T47D (cell line): ENCODE results near the gene UNC5C.

Experiments used
- DNase-seq, 2 experiments: peaks; one replicate each; pipeline versions ENCODE4 v3.0.0 to v3.0.0-alpha.2; 2011 to 2012; ENCODE audit warnings: low read depth in 1 of 2, low spot score in 1 of 2
- JUND ChIP-seq: IDR thresholded peaks from 2 replicates; pipeline ENCODE4 v1.6.1; 2012; ENCODE audit warnings: low read depth
- in situ Hi-C: cut with HindIII; loops from 2 replicates; pipeline ENCODE4 v1.10.0; 2016; ENCODE audit warnings: low sequenced_read_pairs, low pct_unique_long_range_greater_than_20kb

Gene UNC5C

GRCh38 chr4:95548738-95549245 lies at the start of gene UNC5C:
TSS of gene UNC5C (minus strand) at chr4:95548973.
- peak; percentile 15 to 45 for DNase-seq
- TF ChIP-seq JUND = no peak
- in situ Hi-C loops = no loop called here

GRCh38 chr4:95596676-95597075 lies 47.9 kb upstream of the UNC5C start:
- no peak for TF ChIP-seq JUND
- in situ Hi-C loops = no loop called here
- DNase-seq = no peak

DNA sequence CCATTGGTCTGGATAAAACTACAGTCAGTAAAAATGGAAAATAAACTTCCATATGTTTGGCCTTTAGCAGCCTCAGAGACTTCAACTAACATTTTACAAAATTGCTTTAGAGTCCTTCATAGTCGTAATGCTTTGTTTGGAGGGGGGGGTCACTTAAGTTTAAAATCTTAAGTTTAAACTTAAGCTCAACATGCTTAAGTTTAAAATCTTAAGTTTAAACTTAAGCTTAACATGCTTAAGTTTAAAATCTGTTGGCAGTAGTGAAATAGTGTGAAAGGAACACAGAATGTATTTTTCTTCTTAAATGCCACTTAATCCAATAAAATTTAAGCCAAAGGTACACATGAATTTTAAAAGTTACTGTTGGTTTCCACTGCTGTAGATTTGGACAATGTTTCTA lies 45.9 kb upstream of the UNC5C start:
- TF ChIP-seq JUND = no peak
- in situ Hi-C loops = no loop called here
- no peak for DNase-seq

DNA sequence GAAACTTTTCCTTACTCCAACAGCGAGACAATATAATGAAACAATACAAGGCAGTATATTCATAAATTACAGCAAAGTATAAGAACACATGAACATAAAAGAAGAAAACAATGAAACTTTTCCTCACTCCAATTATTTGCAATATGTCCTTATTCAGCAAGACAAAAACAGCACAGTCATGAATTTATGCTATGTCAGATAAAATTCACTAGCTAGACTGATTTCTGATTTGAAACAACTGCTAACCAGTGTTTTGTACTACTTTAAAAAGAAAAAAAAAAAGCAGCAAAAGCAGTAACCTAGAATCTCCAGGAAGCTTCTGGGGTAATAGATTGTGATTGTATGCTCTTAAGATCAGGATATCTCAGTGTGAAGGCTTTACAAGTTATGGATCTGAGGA lies 45.2 kb upstream of the UNC5C start:
- no peak for DNase-seq
- in situ Hi-C loops = no loop called here
- no peak for TF ChIP-seq JUND

- in situ Hi-C loops = no loop called here
- no peak for DNase-seq
- TF ChIP-seq JUND = no peak
These were observed 42.5 kb upstream of the UNC5C start for GRCh38 chr4:95591278-95591677.

DNA sequence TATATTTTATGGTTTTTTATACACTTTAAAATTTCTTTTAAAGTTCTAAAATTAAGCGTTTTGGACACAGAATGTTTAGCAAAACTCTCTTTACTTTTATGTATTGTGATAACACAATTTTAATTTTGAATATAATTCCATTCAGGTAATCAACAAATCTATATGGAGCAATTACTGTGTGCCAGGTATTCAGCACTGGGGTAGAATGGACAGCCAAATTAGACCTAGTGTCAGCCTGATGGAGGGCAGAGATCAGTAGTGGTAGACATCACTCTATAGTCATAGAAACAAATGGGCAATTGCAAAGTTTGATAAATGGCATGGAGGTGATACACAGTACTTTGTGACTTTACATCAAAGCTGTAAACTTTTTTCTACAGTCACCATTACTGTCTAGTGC lies 41.8 kb upstream of the UNC5C start:
- in situ Hi-C loops = no loop called here
- TF ChIP-seq JUND = no peak
- peak in 1 of 2 experiments; percentile 5 for DNase-seq

- in situ Hi-C loops = no loop called here
- DNase-seq = no peak
- TF ChIP-seq JUND = no peak
These were observed 36.4 kb upstream of the UNC5C start for GRCh38 chr4:95585016-95585695.

DNA sequence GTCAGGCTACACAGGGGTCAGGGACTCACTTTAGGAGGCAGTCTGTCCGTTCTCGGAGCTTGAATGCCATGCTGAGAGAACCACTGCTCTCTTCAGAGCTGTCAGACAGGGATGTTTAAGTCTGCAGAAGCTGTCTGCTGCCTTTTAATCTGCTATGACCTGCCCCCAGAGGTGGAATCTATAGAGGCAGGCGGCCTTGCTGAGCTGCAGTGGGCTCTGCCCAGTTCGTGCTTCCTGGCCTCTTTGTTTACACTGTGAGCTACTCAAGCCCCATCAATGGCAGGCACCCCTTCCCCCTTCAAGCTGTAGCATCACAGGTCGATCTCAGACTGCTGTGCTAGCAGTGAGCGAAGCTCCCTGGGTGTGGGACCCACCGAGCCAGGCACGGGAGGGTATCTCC lies 31.5 kb upstream of the UNC5C start:
- no peak for TF ChIP-seq JUND
- in situ Hi-C loops = no loop called here
- DNase-seq = no peak

DNA sequence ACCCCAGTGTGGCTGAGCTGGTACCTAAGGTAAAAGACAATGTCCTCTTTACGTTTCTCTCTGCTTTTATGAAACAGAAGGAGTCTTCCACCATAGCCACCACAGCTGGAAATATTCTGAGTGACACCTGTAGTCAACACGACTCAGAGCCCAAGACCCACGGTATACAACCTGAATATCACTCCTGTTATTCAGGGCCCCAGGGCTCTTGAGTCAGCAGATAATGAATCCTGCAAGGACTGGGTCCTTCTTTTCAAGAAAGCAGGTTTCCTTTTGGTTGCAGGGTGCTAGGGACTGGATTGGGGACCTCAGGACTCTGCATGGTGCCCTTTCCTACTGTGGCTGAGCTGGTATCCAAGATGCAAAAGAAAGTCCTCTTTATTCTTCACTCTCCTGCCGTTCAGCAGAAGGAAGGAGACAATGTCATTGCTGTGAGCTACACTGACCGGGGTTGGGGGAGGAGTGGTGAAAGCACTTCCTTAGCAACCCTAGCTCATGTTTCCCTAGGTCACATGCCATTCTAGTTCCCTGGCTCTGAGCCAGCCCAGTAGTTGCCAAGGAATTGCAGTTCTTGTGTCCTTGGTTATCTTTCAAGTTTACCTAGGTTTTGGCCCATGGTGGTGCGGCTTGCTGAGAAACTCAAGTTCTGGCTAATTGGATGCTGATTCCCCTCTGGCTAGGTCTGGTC lies 23.7 kb upstream of the UNC5C start:
- no peak for TF ChIP-seq JUND
- in situ Hi-C loops = no loop called here
- peak in 1 of 2 experiments; percentile 81 for DNase-seq

DNA sequence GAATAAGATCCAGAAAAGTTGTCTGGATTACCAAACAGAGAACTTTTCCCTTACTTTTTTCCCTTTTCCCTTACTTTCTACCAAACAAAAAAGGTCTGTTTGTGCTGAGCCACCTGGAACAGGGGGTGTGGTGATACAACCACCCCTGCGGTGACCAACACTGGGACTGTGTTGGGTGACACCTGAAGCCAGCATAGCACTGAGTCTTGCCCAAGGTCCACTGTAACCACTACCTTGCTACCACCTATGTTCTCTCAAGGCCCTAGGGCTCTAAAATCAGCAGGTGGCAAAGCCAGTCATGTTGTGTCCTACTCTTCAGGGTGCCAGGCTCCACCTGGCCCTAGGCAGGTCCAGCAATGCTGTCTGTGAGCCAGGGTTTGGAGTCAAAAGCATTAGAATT lies 22.8 kb upstream of the UNC5C start:
- in situ Hi-C loops = no loop called here
- TF ChIP-seq JUND = no peak
- DNase-seq = no peak

DNA sequence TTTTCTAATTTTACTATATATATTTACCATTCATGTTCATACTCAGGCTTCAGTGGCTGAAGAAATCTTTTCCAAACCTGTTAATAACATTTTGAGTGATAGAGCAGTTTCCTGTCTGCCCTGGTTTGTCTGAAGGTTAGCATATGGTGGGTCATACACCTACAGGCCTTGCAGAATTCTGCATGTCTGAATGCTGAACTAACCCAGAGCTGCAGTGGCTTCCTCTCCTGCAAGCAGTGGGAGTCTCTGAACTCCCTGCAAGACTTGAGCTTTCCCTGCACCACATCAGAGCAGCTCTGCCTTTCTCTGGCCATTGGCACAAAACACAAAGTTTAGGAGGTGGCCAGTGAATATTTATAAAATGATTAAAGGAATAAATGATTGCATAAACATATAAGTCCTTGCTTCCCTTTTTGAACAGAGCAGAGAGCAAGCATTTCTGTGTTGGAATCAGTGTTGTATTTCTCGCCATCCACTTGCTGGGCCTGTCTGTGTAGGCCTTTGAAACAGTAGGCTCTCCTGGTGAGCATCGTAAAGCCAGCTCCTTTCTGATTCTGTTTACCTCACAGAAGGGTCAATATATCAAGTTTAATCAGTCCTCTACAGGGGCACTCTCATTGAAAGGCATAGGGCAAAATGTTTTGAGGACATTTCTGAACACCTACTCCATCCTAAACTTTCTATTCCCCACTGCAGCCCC lies 15.0 kb upstream of the UNC5C start:
- no peak for TF ChIP-seq JUND
- in situ Hi-C loops = no loop called here
- no peak for DNase-seq

DNA sequence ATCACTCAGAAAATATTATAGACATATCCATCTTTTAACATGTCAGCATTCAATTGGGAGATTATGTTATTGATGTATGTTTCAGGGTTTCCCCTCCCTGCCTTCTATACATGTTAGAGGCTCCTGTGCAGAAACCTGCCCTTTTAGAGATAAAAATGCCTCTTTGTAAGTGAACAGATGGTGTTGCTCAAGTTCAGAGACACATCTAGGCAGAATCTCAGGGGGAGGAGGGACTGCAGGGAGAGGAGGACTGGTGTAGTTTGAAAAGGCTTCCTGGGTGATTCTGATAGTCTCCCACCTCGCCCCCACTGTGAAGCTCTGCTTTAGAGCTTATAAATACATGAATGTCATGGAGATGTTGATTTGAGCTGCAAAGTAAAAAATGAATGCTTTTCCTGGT lies 12.0 kb upstream of the UNC5C start:
- no peak for DNase-seq
- no peak for TF ChIP-seq JUND
- in situ Hi-C loops = no loop called here
